Measurements from ENCODE around the gene SMIM10. TPM values are rescaled to one million over a fixed set of nuclear protein-coding genes. Genes with fewer than 3 reads are reported as not detected.
"Not testable (repeated sequence)": the region's sequence is repeated elsewhere in the genome, so short reads cannot be mapped to it uniquely, and the experiment has no call there.

Gene SMIM10
- 0.29 and 0.76 TPM in 2 replicates for total RNA-seq

DNA sequence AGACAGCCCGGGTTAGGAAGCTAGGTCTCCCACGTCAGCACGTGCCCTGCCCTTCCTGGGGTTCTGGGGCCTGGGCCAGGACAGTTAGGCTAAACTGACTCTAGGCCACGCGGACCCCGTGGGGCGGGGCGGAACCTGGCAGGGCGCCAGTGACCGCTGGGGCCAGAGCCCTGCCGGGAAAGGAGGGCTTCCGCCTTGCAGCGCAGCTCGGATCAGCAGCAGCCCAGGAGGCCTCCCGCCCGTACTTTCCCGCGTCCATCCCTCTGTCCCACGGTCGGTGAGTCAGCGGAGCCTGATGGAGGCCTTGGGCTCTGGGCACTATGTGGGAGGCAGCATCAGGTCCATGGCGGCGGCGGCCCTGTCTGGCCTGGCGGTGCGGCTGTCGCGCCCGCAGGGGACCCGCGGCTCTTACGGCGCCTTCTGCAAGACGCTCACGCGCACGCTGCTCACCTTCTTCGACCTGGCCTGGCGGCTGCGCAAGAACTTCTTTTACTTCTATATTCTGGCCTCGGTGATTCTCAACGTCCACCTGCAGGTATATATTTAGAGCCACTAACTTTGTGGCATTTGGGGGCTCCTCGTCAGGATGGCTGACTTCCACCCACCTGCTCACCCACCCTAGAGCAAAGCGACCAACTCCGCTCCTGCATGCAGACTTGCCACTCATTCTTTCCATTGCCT is at the start of gene SMIM10:
TSS of gene SMIM10 (plus strand) at position 191 of the 681 bp plus-strand sequence. CDS start at position 296, 105 bp downstream.
- DNase-seq (ENCODE audit: extremely low read depth, low read depth, low spot score): no peak

DNA sequence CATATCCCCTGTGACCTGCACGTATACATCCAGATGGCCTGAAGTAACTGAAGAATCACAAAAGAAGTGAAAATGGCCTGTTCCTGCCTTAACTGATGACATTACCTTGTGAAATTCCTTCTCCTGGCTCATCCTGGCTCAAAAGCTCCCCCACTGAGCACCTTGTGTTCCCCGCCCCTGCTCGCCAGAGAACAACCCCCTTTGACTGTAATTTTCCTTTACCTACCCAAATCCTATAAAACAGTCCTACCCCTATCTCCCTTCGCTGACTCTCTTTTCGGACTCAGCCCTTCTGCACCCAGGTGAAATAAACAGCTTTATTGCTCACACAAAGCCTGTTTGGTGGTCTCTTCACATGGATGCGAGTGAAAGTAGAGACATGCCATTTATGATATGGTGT is 44.4 kb upstream of the SMIM10 start:
- DNase-seq (ENCODE audit: extremely low read depth, low read depth, low spot score): not testable (repeated sequence)

GRCh38 chrX:134948333-134949241 is 42.2 kb upstream of the SMIM10 start:
- peak; percentile 5 for DNase-seq (ENCODE audit: extremely low read depth, low read depth, low spot score)

DNA sequence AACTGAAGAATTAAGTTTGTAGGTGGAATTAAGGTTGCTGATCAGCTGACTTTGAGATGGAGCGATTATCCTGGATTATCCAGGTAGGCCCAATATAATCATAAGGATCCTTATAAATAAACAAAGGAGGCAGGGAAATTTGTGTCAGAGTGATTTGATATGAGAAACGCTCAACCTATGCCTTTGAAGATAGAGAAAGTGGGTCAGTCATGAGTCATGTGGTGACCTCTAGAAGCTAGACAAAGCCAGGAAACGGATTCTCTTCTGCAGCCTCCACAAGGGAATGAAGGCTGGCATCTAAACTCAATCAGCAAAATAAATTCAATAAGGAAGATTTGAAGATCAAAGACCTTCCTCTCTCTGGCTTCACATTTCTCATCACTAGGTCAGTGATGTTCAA is 41.5 kb upstream of the SMIM10 start:
- DNase-seq (ENCODE audit: extremely low read depth, low read depth, low spot score): peak; percentile 29

GRCh38 chrX:134957836-134958235 is 33.0 kb upstream of the SMIM10 start:
- no peak for DNase-seq (ENCODE audit: extremely low read depth, low read depth, low spot score)

GRCh38 chrX:134960366-134960765 is 30.4 kb upstream of the SMIM10 start:
- DNase-seq (ENCODE audit: extremely low read depth, low read depth, low spot score): not testable (repeated sequence)

- no peak for DNase-seq (ENCODE audit: extremely low read depth, low read depth, low spot score)
Measured at GRCh38 chrX:134963041-134963440, 27.8 kb upstream of the SMIM10 start.

- no peak for DNase-seq (ENCODE audit: extremely low read depth, low read depth, low spot score)
Measured at GRCh38 chrX:134969726-134970125, 21.1 kb upstream of the SMIM10 start.

GRCh38 chrX:134971926-134972325 is 18.9 kb upstream of the SMIM10 start:
- no peak for DNase-seq (ENCODE audit: extremely low read depth, low read depth, low spot score)

- DNase-seq (ENCODE audit: extremely low read depth, low read depth, low spot score): no peak
Measured at GRCh38 chrX:134975516-134975915, 15.3 kb upstream of the SMIM10 start.

GRCh38 chrX:134981910-134982309 is 8.9 kb upstream of the SMIM10 start:
- DNase-seq (ENCODE audit: extremely low read depth, low read depth, low spot score): no peak

GRCh38 chrX:134982748-134983147 is 8.0 kb upstream of the SMIM10 start:
- no peak for DNase-seq (ENCODE audit: extremely low read depth, low read depth, low spot score)

GRCh38 chrX:134985479-134985878 is 5.3 kb upstream of the SMIM10 start:
- no peak for DNase-seq (ENCODE audit: extremely low read depth, low read depth, low spot score)

GRCh38 chrX:134990475-134990800 is 353 bp upstream of the SMIM10 start:
- DNase-seq (ENCODE audit: extremely low read depth, low read depth, low spot score): no peak

DNA sequence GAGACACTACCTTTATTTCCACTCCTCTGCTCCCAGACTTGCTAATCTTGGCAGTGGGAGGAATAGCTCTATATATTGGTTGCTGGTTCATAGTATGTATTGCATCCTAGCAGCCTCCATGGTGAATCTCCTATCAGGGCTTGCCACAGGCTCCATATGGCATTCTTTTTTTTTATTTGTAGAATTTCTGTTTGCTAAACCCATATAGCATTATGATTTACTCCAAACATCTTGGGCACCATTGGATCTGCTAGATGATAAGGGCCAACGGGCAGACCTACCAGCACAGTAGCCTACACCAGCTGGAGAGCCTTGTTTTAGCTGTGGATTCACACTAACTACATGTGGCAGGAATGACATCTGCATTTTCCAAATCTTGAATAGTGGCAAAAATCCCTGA is 6.9 kb downstream of the SMIM10 start:
- no peak for DNase-seq (ENCODE audit: extremely low read depth, low read depth, low spot score)

- no peak for DNase-seq (ENCODE audit: extremely low read depth, low read depth, low spot score)
Measured at GRCh38 chrX:134998246-134998645, 7.5 kb downstream of the SMIM10 start.

DNA sequence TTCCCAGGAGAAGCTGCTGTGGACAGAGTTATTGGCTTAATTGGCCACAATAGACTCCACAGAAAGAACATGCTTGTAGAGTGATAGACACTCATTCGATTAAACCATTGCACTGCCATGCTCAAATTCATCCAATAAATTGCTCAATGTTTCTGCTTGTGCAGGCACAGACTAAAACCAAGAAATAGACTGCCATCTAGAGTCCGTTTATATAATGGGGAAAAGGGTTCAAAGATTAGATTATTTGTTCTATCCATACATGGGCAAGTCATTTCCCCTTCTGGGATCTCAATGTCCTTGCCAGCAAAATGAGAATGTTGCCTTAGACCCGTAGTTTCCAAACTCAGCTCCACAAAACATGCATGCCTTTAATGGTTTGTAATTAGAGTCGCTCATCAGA is 8.7 kb downstream of the SMIM10 start:
- DNase-seq (ENCODE audit: extremely low read depth, low read depth, low spot score): peak; percentile 36

DNA sequence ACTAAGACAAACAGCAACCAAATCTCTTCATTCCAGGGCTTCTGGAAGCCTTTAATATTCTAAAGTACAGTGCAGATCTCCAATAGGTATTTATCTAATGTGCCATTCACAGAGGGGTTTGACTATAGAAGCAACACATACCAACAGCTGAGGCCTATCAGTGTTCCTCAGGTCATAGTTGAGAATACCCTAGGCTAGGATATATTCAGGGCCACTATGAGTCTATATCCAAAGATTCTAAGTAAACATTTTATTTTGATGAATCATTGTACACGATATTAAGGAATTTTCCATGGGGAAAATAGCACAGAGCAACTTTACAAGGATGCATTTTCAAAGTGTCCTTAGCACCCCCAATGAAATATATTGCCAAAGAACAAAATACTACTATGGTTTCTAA is 9.7 kb downstream of the SMIM10 start:
- no peak for DNase-seq (ENCODE audit: extremely low read depth, low read depth, low spot score)

GRCh38 chrX:135003876-135004623 is 13.3 kb downstream of the SMIM10 start:
- no peak for DNase-seq (ENCODE audit: extremely low read depth, low read depth, low spot score)

DNA sequence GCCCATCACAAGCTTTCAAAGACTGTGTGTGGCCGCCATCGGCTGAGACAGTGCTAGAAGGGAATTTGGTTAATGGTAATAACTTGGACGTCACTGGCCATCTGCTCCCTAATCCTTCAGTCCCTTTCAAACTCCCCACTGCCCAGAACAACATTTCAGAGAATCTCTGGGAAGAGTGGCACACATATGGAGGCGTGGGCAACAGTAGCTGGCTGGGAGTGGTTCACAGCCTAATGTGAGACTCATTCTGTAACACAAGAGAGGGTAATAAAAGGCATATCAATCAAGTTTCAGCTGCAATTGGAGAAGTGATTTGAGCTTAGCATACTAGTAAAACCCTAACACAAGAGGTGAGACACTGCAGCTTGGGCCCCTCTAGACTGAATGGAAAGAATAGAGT is 15.4 kb downstream of the SMIM10 start:
- DNase-seq (ENCODE audit: extremely low read depth, low read depth, low spot score): no peak

DNA sequence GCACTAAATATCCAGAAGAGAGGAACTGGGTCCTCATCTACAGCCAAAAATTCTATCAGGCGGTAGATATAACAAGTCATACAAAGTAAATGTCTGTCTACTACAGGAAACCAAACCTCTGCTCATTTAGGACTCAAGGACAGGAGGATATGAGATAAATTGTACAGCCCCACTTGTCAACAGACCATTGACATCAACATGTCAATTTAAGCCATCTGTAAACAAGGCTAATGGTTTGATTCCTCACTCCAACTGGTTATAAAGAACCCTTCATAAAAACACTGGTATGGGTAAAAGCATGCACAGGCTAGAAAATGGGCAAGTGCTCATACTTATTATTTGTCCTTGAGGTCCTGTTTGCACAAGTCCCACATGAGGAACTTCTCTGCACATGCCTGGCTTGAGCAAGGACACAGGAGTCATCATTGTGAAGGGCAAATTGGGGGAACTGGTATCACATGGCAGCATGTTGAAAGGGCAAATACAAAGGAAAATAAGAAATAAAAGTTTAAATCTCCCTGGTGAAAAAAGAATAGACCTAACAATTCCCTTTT is 18.3 kb downstream of the SMIM10 start:
- DNase-seq (ENCODE audit: extremely low read depth, low read depth, low spot score): no peak

Measured in glomerular endothelial cell (primary cell).